Calu3 (cell line): ENCODE results near the gene NATD1. TPM values are rescaled to one million over a fixed set of nuclear protein-coding genes. Genes with fewer than 3 reads are reported as not detected.

ENCODE experiments used
- BruUV-seq: library from RNA; stranded (reverse); fragments of 400-500 nt; replicated peaks from 2 replicates; lab custom pipeline; 2021; lab: Mats Ljungman, UMichigan
- CTCF ChIA-PET: fragments of 300-600 bp; sonication (Branson Sonifier 250); formaldehyde crosslinking; loops from one replicate; lab custom pipeline; 2022; ENCODE audit warnings: antibody characterized with exemption; lab: Charles Lee
- DNase-seq: peaks from one replicate; pipeline ENCODE4 v3.0.0; 2022
- H3K27ac Mint-ChIP-seq: one replicate; pipeline ENCODE4 v1.8.0; 2022; ENCODE audit warnings: mixed read lengths; ENCODE audit not compliant: unreplicated experiment
- H3K27me3 Mint-ChIP-seq: one replicate; pipeline ENCODE4 v1.8.0; 2022; ENCODE audit warnings: mixed read lengths; ENCODE audit not compliant: unreplicated experiment
- H3K36me3 Mint-ChIP-seq: one replicate; pipeline ENCODE4 v1.8.0; 2022; ENCODE audit warnings: mild to moderate bottlenecking, moderate library complexity, mixed read lengths; ENCODE audit not compliant: insufficient read depth, unreplicated experiment
- H3K4me1 Mint-ChIP-seq: one replicate; pipeline ENCODE4 v1.8.0; 2022; ENCODE audit warnings: mild to moderate bottlenecking, low read depth, mixed read lengths; ENCODE audit not compliant: unreplicated experiment
- H3K4me3 Mint-ChIP-seq: one replicate; pipeline ENCODE4 v1.8.0; 2022; ENCODE audit warnings: mild to moderate bottlenecking, low read depth, moderate library complexity, mixed read lengths; ENCODE audit not compliant: unreplicated experiment
- H3K9me3 Mint-ChIP-seq: one replicate; pipeline ENCODE4 v1.8.0; 2022; ENCODE audit warnings: low read depth, mixed read lengths; ENCODE audit not compliant: unreplicated experiment
- intact Hi-C: fragments of 100-400 bp; cut with micrococcal nuclease; formaldehyde crosslinking; loops from one replicate; pipeline ENCODE4 v1.10.0; 2022; ENCODE audit not compliant: unreplicated experiment
- total RNA-seq: library from RNA; stranded (reverse); gene quantifications from 2 replicates; pipeline ENCODE4 v1.2.3, GENCODE V29; 2022
- TF ChIP-seq, protein P1 (sequence below): fragments of 200-600 bp; IDR thresholded peaks from one replicate; pipeline ENCODE4 v1.8.0; 2022; ENCODE audit warnings: antibody characterized with exemption; ENCODE audit not compliant: unreplicated experiment

NATD1 gene
- total RNA-seq, 1 experiment from 2014 or later: 1.5 TPM

GRCh38 chr17:21297026-21297520 is 43.9 kb upstream of the NATD1 start:
- Mint-ChIP-seq H3K4me3 (no peak overlapping the region), H3K27me3 (no peaks in the 10 kb centered on the region), H3K27ac (no peak overlapping the region), H3K9me3 (no peaks in the 10 kb centered on the region), H3K36me3 (peaks cover 64% of the 10 kb centered on the region), H3K4me1 (no peaks in the 10 kb centered on the region)
- TF ChIP-seq, protein P1, sequence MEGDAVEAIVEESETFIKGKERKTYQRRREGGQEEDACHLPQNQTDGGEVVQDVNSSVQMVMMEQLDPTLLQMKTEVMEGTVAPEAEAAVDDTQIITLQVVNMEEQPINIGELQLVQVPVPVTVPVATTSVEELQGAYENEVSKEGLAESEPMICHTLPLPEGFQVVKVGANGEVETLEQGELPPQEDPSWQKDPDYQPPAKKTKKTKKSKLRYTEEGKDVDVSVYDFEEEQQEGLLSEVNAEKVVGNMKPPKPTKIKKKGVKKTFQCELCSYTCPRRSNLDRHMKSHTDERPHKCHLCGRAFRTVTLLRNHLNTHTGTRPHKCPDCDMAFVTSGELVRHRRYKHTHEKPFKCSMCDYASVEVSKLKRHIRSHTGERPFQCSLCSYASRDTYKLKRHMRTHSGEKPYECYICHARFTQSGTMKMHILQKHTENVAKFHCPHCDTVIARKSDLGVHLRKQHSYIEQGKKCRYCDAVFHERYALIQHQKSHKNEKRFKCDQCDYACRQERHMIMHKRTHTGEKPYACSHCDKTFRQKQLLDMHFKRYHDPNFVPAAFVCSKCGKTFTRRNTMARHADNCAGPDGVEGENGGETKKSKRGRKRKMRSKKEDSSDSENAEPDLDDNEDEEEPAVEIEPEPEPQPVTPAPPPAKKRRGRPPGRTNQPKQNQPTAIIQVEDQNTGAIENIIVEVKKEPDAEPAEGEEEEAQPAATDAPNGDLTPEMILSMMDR: no peak
- BruUV-seq: no TSS peak
- DNase-seq: no peak
- CTCF ChIA-PET: no interaction called here
- intact Hi-C loops: no loop called here

GRCh38 chr17:21296097-21297025 is 43.2 kb upstream of the NATD1 start:
- no TSS peak for BruUV-seq
- TF ChIP-seq, protein P1: no peak
- CTCF ChIA-PET: no interaction called here
- Mint-ChIP-seq H3K9me3 (no peaks in the 10 kb centered on the region), H3K27ac (no peak overlapping the region), H3K4me1 (no peaks in the 10 kb centered on the region), H3K4me3 (no peak overlapping the region), H3K36me3 (peaks cover 69% of the 10 kb centered on the region), H3K27me3 (no peaks in the 10 kb centered on the region)
- DNase-seq: no peak
- intact Hi-C loops: no loop called here

DNA sequence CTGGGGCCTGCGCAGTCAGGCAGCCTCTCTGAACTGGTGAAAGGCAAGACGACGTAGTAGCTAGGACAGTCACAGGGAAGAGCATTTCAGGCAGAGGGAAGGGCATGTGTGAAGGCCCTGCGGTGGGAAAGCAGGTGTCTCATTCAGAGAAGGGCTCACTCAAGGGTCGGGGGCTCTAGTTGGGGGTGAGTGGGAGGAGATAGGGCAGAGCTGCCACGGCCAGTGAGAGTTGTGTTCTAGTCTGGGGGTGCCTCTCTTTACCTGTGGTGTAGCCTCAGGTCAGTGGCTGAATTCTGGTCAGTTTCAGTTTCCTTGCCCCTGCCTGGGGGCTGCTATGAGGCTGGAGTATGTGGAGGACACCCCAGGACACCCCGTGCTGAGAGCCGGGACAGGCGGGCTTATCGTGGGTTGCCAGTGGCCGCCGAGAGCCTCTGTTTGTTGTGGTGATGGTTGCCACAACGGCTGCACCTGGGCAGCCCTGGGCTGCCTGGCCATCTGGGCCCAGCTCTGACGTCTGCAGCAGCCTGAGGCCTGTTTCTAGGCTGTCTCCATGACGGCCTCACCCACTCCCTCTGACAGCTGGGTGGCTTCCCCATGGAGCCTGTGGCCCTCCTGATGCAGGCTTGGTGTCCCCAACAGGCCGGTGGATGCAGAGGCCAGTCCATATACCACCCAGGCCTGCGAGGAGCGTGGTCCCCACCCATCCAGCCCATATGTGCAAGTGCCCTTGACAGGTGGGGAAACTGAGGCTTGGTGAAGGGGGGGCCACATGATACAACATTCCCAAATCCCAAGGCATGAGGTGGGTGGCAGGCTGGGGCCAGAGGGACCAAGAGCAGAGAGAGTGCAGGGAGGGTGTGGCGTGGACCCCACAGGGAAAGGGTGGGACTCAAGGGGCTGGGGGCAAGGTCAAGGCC is 42.1 kb upstream of the NATD1 start:
- TF ChIP-seq, protein P1: no peak
- peaks cover 7% of the 10 kb centered on the region for H3K4me1 Mint-ChIP-seq
- peaks cover 68% of the 10 kb centered on the region for H3K36me3 Mint-ChIP-seq
- no peak overlapping the region for H3K4me3 Mint-ChIP-seq
- H3K27me3 Mint-ChIP-seq: no peaks in the 10 kb centered on the region
- intact Hi-C loops: no loop called here
- no TSS peak for BruUV-seq
- no peak for DNase-seq
- H3K9me3 Mint-ChIP-seq: no peaks in the 10 kb centered on the region
- H3K27ac Mint-ChIP-seq: no peak overlapping the region
- CTCF ChIA-PET: no interaction called here

DNA sequence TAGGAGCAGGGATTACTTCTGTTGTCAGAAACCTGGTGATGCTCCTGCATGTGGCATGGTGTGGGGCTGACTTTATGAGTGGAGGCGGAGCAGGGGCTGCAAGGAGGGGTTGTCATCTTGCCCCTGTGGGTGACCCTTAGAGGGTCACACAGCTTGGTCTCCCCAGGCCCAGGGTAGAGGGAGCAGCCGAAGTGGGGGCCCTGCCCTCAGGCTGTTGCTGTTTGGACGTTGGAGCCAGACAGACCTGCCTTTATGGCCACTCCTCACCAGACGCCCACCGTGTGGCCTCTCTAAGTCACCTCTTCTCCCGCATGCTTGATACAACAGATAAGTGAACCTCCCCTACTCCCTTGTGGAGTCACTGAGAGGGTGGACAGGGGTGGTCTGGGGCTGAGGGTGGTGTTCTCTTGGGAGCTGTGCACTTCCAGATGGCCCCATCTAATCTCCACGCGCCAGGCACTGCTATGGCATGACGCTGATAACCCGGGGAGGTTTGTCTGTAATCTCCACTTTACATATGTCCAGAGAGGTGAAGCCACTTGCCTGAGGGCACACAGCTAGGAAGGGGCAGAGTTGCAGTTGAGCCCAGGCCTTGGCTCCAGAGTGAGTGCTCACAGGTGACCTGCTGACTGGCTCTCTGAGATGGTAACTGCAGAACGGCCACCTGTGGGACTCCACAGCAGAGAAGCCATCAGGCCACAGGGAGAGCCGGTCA is 41.3 kb upstream of the NATD1 start:
- Mint-ChIP-seq H3K9me3 (no peaks in the 10 kb centered on the region), H3K27ac (no peak overlapping the region), H3K4me1 (peaks cover 13% of the 10 kb centered on the region), H3K4me3 (no peak overlapping the region), H3K27me3 (no peaks in the 10 kb centered on the region), H3K36me3 (peaks cover 66% of the 10 kb centered on the region)
- no TSS peak for BruUV-seq
- DNase-seq: no peak
- TF ChIP-seq, protein P1: no peak
- CTCF ChIA-PET: no interaction called here
- intact Hi-C loops: no loop called here
